NCI-H446 treated with DMSO at 0.1 percent for 48 hours (cell line): ENCODE results near the gene NANS.
A peak's percentile ranks its signal among the peaks of the same experiment; 100 is the strongest.
"Not testable (repeated sequence)": the region's sequence is repeated elsewhere in the genome, so short reads cannot be mapped to it uniquely, and the experiment has no call there.

Source experiments
- DNase-seq: peaks from one replicate; lab custom pipeline; 2025; lab: John Stamatoyannopoulos, UW

NANS gene

DNA sequence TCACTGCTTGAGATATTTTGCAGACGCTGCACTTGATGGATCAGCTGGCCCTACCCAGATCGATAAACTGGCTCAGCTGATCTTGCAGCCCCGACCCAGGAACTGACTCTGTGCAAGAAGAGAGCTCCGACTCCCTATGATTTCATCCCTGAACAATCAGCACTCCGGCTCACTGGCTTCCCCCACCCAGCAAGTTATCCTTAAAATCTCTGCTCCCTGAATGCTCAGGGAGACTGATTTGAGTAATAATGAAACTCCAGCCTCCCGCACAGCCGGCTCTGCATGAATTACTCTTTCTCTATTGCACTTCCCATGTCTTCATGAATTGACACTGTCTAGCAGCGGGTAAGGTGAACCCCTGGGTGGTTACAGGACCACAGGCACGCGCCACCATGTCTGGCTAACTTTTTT lies 16.9 kb upstream of the NANS start:
- no peak for DNase-seq

DNA sequence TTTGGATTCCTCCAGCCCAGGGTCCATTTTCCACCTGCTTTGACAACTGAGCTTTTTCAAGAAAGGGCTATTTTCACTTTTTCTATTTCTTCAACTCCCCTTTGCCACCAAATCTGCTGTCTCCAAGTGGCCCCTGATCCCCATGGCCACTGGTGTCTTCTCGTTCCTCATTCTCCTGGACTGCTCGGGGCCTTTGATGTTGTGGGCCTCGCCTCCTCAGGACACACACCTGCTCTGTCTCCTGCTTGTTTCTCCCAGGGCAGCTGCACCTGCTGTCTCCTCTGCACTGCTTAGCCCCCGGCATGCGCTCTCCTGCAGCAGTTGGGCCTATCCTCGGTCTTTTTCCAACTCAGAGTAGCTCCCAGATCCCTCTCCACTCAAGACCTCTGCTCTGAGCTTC lies 16.3 kb upstream of the NANS start:
- DNase-seq, result no peak

DNA sequence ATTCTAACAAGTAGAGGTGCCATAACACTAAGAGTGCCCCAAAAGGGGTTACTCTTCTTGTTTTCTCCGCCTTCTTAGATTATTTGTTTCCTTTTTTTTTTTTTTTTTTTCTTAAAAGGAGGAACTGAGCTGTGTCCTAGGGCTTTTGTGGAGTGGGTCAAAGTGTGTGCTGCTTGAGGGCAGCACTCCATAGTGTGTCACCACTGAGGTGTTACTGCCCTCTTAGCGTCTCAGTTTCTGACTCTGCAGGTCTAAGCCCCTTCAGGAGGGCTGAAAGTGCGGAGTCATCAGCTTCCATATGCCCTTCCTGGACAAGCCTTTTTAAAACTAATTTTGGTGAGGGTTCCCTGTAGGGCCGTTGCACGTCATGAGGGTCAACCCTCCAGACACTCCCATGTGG lies 12.6 kb upstream of the NANS start:
- DNase-seq, result no peak

DNA sequence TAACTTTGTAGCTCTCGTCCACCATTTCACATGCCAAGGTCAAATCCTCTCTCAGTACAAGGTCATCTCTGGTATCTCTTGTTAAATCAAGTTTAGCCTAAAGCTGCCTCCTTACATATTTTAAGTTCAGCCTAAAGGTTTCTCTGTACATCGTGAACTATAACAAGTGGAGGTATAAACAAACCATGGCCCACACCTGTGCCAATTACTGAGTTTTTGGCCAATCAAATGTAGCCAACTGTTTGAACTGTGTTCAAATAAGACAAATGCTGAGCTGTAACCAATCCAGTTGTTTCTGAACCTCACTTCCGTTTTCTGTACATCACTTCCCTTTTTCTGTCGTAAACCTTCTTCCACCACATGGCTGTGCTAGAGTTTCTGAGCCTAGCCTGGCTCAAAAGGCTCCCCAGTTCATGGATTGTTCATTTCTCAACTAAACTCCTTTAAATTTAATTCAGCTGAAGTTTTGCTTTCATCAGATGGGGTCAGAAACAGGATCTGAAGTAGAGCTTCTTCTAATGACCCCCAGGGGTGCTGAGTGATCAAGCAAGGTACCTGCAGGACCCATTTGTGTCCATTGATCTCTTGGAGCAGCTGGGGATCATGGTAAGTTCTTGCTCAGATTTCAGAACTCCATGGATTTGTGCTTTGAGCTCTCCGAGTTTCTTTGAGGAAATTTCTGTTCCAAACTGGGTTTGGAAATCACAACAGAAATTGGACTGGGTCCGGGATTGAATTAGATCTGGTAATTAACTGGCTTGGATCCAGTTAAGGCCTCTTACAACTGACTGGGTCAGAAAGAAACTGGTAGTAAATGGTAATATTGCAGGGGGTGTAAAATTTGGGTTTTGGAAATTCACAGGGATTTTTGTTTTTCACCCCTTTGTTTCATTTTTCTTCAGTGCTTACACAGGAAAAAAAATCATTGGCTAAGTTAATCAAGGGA lies 11.0 kb upstream of the NANS start:
- DNase-seq, result peak; percentile 3

DNA sequence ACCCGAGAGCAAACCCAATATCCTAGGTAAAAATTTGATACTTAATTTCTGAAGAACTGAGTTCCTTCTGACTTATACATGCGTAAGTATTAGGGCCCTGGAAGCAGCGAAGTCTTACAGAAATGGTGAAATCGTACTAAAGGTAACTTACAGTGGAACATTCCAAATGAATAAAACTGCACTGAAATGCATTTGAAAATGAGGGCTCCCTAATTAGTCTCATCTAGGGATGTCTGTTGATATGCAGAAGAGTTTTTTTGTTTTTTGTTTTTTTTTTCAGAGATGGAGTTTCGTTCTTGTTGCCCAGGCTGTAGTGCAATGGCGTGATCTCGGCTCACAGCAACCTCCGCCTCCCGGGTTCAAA lies 10.4 kb upstream of the NANS start:
- DNase-seq, result no peak

DNA sequence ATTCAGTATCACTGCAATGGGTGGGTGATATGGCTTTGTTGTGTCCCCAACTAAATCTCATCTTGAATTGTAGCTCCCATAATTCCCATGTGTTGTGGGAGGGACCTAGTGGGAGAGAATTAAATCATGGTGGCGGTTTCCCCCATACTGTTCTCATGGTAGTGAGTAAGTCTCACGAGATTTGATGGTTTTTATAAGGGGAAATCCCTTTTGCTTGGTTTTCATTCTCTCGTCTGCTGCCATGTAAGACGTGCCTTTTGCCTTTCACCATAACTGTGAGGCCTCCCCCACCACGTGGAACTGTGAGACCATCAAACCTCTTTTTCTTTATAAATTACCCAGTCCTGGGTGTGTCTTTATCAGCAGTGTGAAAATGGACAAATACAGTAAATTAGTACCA lies 9.5 kb upstream of the NANS start:
- no peak for DNase-seq

DNA sequence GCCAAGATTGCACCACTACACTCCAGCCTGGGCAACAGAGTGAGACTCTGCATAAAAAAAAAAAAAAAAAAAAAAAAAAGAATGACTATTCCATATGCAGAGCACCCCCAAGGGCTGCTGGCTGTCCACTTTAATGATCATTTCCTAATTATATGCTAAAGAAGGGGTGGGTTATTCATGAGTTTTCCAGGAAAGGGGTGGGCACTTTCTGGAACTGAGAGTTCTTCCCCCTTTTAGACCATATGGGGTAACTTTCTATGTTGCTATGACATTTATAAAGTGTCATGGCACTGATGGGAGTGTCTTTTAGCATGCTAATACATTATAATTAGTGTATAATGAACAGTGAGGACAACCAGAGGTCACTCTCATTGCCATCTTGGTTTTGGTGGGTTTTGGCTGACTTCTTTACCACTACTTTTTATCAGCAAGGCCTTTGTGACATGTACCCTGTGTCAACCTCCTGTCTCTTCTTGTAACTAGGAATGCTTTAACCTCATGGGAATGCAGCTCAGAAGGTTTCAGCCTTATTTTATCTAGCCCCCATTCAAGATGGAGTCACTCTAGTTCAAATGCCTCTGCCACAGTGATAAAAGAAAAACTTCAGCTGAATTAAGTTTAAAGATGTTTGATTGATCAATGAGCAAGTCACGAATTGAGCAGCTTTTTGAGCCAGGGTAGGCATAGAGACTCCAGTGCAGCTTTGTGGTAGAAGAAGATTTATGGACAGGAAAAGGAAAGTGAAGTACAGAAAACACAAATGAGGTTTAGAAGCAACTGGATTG lies 7.1 kb upstream of the NANS start:
- DNase-seq, result no peak

DNA sequence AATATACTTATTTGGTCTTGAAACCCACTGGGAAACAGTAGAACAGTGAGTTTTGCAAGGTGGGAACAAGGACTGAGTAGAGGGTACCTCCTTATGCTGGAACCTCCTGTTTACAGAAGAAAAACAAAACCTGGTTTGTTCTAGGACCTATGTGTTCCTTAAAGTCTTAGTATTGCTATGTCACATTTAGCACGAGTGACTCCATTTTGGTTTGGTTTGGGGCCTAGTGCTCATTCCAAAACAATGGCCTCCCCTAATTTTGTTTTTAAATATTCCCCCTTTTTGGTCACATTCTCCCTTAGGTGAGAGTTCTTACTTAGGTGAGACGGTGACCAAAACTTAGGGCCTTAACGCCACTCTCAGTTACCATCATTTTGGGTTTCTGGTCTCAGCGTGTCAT lies 6.2 kb upstream of the NANS start:
- no peak for DNase-seq

DNA sequence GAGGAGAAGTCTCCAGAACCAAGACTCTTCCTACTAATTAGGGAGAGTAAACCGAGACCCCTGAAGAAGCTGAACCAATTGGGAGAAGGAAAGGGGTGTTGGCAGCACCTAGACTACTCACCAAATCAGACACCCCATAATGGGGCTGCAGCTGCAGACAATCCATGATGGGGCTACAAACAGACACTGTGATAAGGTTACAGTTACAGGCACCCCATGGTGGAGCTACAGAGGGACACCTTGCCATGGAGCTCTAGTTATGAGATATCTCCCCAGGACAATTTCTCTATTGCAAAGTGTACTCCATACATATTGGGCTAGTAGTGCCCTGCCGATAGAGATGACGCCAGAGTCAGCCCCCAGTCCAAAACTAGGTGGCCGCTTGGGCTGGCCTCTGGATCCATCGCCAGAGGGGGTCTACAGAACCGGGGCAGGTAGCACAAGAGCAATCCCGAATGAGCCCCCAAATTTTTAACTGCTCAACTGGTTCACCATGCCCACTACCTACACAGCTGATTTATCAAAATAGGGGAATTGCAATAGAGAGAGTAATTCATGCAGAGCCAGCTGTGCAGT lies 2.1 kb upstream of the NANS start:
- DNase-seq, result no peak

DNA sequence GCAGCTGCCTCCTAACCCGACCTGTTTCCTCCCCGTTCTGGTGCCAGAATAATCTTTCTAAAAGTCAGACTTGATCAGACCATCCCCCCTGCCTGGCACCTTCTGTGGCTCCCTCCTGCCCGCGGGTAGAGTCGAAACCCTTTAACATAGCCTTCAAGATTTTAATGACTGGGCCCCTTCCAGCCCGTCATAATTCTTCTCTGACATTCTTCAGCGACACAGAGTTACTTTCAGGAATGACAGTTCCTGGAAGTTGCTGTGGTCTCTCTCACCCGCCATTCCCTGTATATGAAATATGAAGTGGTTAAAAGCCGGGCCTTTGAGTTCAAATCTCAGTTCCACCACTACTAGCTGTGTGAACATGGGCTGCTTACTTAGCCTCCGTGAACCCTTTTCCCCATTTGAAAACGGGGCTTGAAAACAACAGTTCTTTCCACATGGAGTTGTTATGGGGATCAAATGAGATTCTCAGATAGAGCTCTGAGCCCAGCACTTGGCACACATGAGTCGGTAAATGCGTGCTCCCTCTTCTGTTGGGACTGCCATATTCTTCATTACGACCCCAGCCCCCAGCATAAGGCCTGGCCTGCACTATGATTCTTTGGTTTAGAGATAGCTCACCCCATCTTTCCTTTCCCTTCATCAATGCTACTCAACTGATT lies 737 bp downstream of the NANS start:
- DNase-seq, result no peak

DNA sequence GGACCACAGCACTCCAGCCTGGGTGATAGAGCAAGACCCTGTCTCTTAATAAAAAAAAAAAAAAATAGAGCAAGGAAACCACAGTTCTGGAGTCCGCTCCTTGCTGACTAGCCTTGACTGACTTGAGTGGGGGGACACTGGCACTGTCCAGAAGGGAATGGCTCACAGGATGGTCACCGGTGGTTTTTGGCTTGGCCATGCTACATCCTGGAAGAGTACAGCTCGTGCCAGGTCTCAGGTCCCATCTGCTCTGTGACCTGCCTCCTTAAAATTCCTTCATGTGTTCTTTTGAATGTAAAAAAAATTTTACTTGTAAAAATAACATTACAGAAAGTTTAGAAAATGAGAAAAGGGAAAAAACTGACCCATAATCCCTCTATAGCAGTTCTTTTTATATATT lies 5.6 kb downstream of the NANS start:
- DNase-seq, result no peak

DNA sequence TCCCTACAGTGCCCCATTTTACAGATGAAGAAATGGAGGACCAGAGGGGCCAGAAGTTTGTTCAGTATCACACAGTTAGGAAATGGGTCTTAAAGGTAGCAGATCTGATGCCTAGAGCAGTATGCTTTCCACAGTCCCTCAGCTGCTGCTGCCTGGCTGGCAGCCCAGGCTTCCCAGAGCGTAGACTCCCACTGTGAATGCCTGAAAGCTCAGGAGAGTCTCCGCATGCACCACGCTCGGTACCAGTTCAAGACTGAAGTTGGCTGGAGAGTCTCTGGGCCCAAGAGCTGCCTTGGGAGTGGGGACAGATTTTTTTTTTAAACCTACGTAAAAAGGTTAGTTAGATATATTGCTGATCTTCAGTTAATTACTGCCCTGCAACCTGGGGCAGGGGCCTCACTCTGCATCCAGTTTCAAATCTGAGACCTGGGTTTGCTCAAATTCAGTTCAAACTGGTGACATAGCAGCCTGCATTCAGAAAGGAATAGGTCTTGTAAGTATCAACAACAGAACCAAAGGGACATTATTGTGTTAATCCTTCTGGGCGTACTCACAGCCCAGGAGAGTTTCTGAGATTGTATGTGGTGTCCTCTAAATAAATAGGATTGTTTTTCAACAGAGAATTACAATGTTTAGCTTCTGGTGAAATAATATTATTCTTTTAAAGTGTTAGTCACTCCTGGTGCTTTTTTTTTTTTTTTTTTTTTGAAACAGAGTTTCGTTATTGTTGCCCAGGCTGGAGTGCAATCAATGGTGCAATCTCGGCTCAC lies 8.3 kb downstream of the NANS start:
- no peak for DNase-seq

DNA sequence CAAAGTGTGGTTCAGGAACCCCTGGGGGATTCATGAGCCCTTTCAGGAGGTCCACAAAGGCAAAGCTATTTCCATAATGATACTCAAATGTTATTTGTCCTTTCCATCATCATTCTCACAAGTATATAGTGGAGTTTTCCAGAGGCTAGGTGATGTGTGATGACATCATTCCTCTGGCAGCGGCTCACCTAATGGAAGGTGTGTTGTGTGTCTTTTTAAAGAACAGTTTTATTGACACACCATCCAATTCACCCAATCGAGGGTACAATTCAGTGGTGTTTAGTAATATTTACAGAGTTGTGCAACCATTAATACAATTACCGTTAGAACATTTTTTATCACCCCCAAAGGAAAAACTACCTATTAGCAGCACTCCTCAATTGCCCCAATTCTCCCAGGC lies 9.7 kb downstream of the NANS start:
- no peak for DNase-seq

DNA sequence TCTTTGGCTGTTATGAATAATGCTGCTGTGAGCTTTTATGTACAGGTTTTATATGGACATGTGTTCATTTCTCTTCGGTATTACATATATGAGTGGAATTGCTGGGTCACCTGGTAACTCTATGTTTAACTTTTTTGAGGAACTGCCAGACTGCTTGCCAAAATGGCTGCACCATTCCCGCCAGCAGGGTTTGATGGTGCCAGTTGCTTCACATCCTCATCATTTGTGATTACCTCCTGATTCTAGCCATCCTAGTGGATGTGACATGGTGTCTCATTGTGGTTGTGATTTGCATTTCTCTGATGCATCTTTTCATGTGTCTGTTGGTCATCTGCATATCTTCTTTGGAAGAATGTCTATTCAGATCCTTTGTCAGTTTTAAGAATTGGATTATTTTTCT lies 10.7 kb downstream of the NANS start:
- no peak for DNase-seq

DNA sequence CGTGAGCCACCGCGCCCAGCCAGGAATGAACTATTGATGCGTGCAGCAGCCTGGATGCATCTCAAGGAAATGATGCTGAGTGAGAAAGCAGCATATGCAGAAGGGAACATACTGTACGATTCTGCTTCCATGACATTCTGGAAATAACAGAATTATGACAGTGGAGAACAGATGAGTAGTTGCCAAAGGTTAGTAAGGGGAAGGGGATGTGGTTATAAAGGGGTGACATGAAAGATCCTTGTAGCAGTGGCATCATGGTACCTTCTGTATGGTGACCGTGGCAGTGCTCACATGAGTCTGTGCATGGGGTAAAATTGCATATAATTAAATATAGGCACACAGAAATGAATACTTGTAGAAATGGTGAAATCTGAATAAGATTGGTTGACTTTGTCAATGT lies 13.0 kb downstream of the NANS start:
- no peak for DNase-seq

DNA sequence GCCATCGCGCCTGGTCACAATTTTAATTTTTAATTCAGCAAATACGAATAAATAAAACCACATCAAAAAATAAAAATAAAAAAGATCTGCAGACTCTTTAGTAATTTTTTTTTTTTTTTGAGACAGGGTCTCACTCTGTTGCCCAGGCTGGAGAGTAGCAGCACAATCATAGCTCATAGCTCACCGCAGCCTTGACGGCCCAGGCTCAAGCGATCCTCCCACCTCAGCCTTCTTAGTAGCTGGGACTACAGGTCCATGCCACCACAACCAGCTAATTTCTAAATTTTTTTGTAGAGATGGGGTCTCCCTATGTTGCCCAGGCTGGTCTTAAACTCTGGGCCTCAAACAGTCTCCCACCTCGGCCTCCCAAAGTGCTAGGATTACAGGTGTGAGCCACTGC lies 14.2 kb downstream of the NANS start:
- no peak for DNase-seq

DNA sequence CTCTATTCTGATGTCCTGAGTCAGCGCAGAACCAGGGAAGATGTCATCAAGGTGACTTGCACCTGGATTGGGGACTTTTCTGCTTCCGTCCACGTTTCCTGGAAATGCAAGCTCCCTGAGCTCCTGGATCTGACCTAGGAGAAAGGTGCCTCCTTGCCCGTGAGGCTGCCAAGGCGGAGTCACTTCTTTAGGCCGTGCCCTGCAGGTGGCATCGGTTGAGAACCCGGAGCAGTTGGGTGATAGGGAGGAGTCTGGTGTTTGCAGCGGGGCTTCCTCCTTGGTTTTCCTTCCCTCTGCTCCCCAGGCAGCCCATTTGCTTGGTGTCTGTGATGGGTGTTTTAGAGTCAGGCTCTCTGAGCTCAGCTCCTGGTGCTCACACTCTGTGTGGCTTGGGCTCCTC lies 15.2 kb downstream of the NANS start:
- no peak for DNase-seq

DNA sequence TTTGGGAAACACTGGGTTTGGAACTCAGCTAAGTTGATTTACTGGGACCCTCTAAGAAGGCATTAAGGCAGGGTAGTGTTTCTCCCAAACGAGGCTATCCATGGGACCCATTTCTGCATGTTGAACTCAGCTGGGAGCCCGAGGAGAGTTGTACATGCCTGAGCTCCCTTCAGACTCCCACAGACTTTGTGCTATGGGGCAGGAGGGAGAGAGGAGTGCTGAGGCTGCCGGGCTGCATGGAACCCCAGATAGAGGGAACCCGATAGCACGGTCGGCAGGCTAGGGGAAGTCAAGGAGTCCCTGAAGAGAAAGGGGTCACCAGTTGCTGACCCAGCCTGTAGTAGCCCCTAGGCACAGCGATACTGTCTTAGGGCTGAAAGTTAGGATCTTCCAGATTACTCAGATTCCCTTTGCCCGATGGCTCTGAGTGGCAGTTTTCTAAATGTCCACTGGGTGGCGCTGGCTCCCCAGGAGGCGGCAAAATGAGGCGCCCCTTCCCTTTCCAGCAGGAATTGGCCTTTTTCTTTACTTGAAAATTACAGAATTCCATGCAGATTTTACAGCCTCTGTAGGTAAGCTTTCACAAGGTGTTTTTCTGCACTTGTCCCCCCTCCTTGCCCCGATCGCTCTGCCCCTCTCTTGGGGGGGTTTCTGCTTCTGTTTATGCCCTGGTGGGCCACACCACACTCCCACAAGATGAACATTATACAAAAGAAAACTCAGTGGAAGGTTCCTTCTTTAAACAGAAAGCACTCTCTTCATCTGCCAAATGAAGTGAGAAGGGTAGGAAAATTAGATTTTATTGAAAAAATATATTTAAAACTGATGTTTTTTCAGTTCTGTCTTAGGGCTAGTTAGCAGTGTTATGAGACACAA lies 17.8 kb downstream of the NANS start:
- DNase-seq, result no peak

DNA sequence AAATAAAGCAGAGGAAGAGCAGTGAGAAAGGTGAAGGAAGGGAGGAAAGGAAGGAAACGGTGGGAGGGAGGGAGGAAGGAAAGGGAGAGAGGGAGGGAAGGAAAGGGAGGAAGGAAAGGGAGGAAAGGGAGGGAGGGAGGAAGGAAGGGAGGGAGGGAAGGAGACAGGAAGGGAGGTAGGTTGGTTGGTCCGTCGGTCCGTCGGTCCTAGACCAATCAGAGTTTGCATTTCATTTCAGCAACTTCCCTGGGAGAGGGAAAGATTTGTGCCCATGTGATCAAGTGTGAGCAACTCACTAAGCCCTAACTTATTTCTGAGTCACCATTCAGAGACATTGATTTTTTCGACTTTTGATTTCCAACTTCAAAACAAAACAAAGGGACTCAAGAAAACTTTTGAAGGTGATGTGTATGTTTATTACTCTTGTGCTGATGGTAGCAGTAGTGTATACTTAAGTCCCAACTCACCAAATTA lies 18.8 kb downstream of the NANS start:
- DNase-seq, result no peak

DNA sequence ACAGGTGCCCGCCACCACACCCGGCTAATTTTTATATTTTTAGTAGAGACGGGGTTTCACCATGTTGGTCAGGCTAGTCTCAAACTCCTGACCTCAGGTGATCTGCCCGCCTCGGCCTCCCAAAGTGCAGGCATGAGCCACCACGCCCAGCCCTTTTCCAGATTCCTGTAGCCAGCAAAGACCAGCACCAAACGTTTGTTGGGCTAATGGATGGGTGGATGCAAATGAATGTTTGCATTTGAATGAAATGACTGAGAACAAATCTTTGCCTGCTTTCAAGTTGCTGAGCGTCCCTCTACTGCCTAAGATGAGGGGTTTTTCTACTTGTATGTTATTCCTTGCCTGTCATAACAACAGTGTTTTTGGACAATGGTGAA lies 20.0 kb downstream of the NANS start:
- DNase-seq, result not testable (repeated sequence)

DNA sequence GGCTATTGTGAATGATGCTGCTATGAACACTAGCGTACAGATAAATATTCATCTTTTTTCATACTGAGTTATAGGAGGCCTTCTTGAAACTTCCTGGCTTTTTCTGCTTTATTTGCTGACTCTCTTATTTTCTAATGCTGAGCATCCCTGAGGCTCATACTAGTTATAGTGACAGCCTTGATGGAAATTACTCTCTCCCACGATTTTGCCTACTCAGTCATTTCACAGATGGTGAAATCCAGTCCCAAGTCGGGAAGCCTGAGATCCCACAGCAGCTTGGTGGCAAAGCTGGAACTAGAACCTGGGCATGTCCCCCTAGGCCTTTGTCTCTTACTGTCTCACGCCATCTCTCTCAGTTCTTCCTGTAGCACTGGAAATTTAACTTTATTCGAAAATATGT lies 22.4 kb downstream of the NANS start:
- no peak for DNase-seq
